Loucy (cell line): ENCODE measurements around the gene OGFRL1.

Experiments
- H2AFZ ChIP-seq: fragments of 200-600 bp; sonication (generic); 2 replicates; pipeline ENCODE4 v1.6.0; 2016; ENCODE audit warnings: antibody characterized with exemption, mild to moderate bottlenecking, low read length, moderate library complexity
- H3F3A ChIP-seq: fragments of 200-600 bp; 2 replicates; pipeline ENCODE4 v1.6.0; 2016; ENCODE audit warnings: antibody characterized with exemption, low read depth, mild to moderate bottlenecking
- H3K27me3 ChIP-seq: fragments of 200-600 bp; sonication (generic); 2 replicates; pipeline ENCODE4 v1.6.1; 2014; ENCODE audit warnings: low read length, mild to moderate bottlenecking; ENCODE audit not compliant: insufficient read depth, poor library complexity, severe bottlenecking
- H3K36me3 ChIP-seq: fragments of 200-600 bp; sonication (generic); 2 replicates; pipeline ENCODE4 v1.6.1; 2016; ENCODE audit warnings: low read length; ENCODE audit not compliant: insufficient read depth
- H3K4me1 ChIP-seq: fragments of 200-600 bp; sonication (generic); 2 replicates; pipeline ENCODE4 v1.5.1; 2014; ENCODE audit warnings: low read length, mild to moderate bottlenecking; ENCODE audit not compliant: insufficient read depth, poor library complexity, severe bottlenecking
- H3K4me2 ChIP-seq: fragments of 200-600 bp; sonication (generic); 2 replicates; pipeline ENCODE4 v1.6.0; 2014; ENCODE audit warnings: antibody characterized with exemption, low read length, low read depth, mild to moderate bottlenecking; ENCODE audit not compliant: poor library complexity, severe bottlenecking
- H3K4me3 ChIP-seq: fragments of 200-600 bp; sonication (generic); 2 replicates; pipeline ENCODE4 v1.5.1; 2014; ENCODE audit warnings: low read length, mild to moderate bottlenecking, mixed read lengths; ENCODE audit not compliant: poor library complexity, severe bottlenecking
- H3K79me2 ChIP-seq: fragments of 200-600 bp; sonication (generic); 2 replicates; pipeline ENCODE4 v1.6.1; 2014; ENCODE audit warnings: low read length; ENCODE audit not compliant: insufficient read depth
- H3K9ac ChIP-seq: fragments of 200-600 bp; sonication (generic); 2 replicates; pipeline ENCODE4 v1.6.0; 2014; ENCODE audit warnings: mild to moderate bottlenecking, low read depth, low read length, moderate library complexity; ENCODE audit not compliant: poor library complexity, severe bottlenecking
- H3K9me2 ChIP-seq: fragments of 200-600 bp; sonication (generic); replicated peaks from 2 replicates; pipeline ENCODE4 v1.6.1; 2016; ENCODE audit warnings: low read depth, low read length, mixed read lengths
- H3K9me3 ChIP-seq: fragments of 200-600 bp; sonication (generic); 2 replicates; pipeline ENCODE4 v1.6.1; 2014; ENCODE audit warnings: mild to moderate bottlenecking, antibody characterized with exemption, low read length, low read depth; ENCODE audit not compliant: insufficient read depth
- H4K20me1 ChIP-seq: fragments of 200-600 bp; sonication (generic); 2 replicates; pipeline ENCODE4 v1.6.0; 2014; ENCODE audit warnings: antibody characterized with exemption, low read length, mild to moderate bottlenecking; ENCODE audit not compliant: insufficient read depth, poor library complexity, severe bottlenecking
- EZH2phosphoT487 ChIP-seq: fragments of 200-600 bp; IDR thresholded peaks from 2 replicates; pipeline ENCODE4 v1.6.1; 2018; ENCODE audit warnings: antibody characterized with exemption, mild to moderate bottlenecking, moderate library complexity, borderline replicate concordance
- TF ChIP-seq, protein P1 (sequence below): fragments of 200-600 bp; sonication (generic); conservative IDR thresholded peaks from 2 replicates; pipeline ENCODE4 v1.5.1; 2014; ENCODE audit warnings: mild to moderate bottlenecking, antibody characterized with exemption, low read length

OGFRL1 gene

DNA sequence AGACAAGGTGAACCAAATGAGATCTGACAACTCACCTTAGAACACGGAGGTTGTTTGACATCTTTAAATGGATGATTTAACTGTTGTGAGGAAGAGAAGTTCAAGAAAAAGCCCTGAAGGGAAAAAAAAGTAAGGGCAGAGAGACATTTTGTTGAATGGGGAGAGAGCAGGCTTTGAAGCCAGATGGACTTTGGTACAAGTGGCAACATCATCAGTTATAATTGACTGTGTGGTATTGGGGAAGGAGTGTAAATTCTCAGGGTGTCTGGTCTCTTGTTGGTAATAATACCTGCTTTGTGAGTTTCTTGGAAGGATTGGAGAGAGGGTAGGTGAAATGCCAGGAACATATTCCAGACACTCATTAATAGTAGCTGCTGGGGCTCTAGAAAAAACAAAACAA lies 21.6 kb downstream of the OGFRL1 start:
- H3K4me2 ChIP-seq = no peak overlapping the region

DNA sequence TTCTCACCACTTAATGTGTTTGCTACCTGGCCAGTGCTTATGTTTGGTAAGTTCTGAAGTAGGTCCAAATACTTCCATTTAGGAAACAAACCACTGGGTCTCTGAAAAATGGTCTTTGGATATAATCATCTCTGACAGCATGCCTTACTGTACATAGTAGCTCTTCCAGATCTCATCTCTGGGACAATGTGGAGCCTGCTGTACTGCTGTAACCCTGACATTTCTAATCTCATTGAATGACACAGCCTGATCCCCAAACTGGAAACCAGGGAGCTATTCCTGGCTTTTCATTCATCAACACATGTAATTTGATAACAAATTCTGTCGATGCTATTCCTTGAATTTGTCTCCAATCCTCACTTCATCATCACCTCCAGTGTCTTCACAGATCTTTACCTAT lies 23.5 kb downstream of the OGFRL1 start:
- H3K4me2 ChIP-seq = no peak overlapping the region
- no peak overlapping the region for H3K9ac ChIP-seq
- TF ChIP-seq, protein P1, sequence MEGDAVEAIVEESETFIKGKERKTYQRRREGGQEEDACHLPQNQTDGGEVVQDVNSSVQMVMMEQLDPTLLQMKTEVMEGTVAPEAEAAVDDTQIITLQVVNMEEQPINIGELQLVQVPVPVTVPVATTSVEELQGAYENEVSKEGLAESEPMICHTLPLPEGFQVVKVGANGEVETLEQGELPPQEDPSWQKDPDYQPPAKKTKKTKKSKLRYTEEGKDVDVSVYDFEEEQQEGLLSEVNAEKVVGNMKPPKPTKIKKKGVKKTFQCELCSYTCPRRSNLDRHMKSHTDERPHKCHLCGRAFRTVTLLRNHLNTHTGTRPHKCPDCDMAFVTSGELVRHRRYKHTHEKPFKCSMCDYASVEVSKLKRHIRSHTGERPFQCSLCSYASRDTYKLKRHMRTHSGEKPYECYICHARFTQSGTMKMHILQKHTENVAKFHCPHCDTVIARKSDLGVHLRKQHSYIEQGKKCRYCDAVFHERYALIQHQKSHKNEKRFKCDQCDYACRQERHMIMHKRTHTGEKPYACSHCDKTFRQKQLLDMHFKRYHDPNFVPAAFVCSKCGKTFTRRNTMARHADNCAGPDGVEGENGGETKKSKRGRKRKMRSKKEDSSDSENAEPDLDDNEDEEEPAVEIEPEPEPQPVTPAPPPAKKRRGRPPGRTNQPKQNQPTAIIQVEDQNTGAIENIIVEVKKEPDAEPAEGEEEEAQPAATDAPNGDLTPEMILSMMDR = no peak
- TF ChIP-seq EZH2phosphoT487 = no peak
- no peaks in the 10 kb centered on the region for H3K27me3 ChIP-seq
- H3K4me3 ChIP-seq = no peak overlapping the region
- H3K9me3 ChIP-seq = no peaks in the 10 kb centered on the region
- H3F3A ChIP-seq = no peaks in the 10 kb centered on the region
- H2AFZ ChIP-seq = no peak overlapping the region
- H3K79me2 ChIP-seq = no peaks in the 10 kb centered on the region
- H4K20me1 ChIP-seq = no peaks in the 10 kb centered on the region
- peaks cover 13% of the 10 kb centered on the region for H3K4me1 ChIP-seq
- H3K9me2 ChIP-seq = no peaks in the 10 kb centered on the region
- H3K36me3 ChIP-seq = no peaks in the 10 kb centered on the region

More for the DNA sequence above, 21.6 kb downstream of the OGFRL1 start:
- Histone ChIP-seq H3K4me3 (no peak overlapping the region), H3K36me3 (no peaks in the 10 kb centered on the region), H2AFZ (no peak overlapping the region), H3K9ac (no peak overlapping the region), H3K27me3 (no peaks in the 10 kb centered on the region), H4K20me1 (no peaks in the 10 kb centered on the region), H3K9me2 (no peaks in the 10 kb centered on the region), H3K79me2 (no peaks in the 10 kb centered on the region), H3F3A (no peaks in the 10 kb centered on the region), H3K4me1 (peaks cover 13% of the 10 kb centered on the region), H3K9me3 (no peaks in the 10 kb centered on the region)
- TF ChIP-seq EZH2phosphoT487 = no peak
- TF ChIP-seq, protein P1 = no peak

DNA sequence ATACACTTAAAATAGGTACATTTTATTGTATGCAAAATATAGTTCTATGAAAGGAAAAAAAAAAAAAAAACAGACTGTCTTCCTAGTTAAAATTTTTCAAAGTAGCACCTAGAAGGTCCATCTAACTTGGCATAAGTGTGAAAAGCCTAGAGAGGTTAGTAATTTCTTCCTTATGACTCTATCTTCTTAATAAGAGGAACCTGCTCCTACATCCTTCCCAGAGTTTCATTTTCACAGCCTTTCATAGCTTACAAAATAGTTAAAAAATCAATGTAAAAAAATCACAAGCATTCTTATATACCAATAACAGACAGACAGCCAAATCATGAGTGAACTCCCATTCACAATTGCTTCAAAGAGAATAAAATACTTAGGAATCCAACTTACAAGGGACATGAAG lies 28.8 kb downstream of the OGFRL1 start:
- no peaks in the 10 kb centered on the region for H3K9me3 ChIP-seq
- TF ChIP-seq, protein P1 = no peak
- no peak for TF ChIP-seq EZH2phosphoT487

More for the DNA sequence above, 28.8 kb downstream of the OGFRL1 start:
- H3K27me3 ChIP-seq = no peaks in the 10 kb centered on the region
- no peak overlapping the region for H3K9ac ChIP-seq
- H4K20me1 ChIP-seq = no peaks in the 10 kb centered on the region
- H3K36me3 ChIP-seq = no peaks in the 10 kb centered on the region
- no peaks in the 10 kb centered on the region for H3K9me2 ChIP-seq
- no peaks in the 10 kb centered on the region for H3K4me1 ChIP-seq
- no peaks in the 10 kb centered on the region for H3K79me2 ChIP-seq
- H3K4me2 ChIP-seq = no peak overlapping the region
- no peaks in the 10 kb centered on the region for H3F3A ChIP-seq
- H2AFZ ChIP-seq = no peak overlapping the region
- H3K4me3 ChIP-seq = no peak overlapping the region
